Activated T-cell treated with anti-CD3 and anti-CD28 coated beads, Interleukin-2, amount 50 U/mL, for 1 hour (primary cell): ENCODE data around the gene PPTC7.
"Not testable (repeated sequence)": the region's sequence is repeated elsewhere in the genome, so short reads cannot be mapped to it uniquely, and the experiment has no call there.

Experiments used
- DNase-seq: peaks from one replicate; pipeline ENCODE4 v3.0.0-alpha.2; 2020

PPTC7 gene

DNA sequence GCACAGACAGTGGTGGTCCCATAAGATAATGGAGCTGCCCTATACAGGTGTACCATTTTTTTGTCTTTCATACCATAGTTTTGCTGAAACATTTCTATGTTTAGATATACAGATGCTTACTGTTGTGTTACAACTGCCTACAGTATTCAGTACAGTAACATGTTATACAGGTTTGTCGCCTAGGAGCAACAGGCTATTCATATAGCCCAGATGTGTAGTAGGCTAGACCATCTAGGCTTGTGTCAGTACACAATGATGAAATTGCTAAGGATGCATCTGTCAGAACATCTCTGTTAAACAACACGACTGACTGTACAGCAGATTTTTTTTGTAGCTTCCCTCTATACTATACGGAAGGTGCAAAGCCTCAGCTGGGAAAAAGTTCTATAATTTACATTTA lies 50.5 kb downstream of the PPTC7 start:
- no peak for DNase-seq

DNA sequence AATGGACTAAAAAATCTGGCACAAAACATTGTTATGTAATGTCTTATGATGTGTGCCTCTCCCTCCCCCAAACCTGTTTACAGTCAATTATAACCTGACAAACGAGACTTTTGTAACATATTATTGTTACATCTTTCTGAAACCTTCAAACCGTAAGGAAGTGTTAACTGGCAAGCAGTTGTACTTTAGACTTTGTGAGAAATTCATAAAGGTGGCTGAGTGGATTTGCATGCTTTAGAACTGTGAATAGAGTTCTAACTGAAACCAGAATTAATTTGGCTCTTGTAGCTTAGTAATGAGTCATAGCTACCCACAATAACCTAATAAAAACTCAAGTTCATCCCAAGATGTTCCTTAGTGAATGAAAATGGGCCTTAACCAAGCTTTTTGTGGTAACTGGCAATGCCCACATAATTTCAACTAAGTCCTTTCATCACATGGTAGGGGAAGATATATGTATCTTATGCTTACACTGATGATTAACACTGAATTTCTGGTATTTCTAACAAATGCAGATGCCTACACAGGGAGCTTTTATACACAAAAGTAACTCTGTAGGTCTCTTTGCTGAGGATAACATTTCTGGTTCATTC lies 51.3 kb downstream of the PPTC7 start:
- DNase-seq = no peak

DNA sequence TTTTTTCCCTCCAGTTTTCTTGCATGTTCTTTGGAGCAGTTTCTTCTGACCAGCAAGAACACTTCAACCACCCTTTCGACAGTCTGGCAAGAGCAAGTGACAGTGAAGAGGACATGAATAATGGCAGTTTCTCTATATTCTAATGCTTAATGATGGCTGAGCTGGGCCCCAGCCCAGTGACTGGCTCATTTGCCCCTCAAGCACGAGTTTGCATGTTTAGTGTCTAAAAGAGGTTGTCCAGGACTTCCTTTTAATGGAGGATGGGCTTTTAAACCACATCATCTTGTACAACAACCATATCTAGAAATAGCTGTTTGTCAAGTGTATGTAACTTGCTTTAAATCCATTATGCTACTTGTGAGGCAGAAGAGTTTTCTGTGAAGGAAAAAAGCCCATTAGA lies 52.6 kb downstream of the PPTC7 start:
- no peak for DNase-seq

DNA sequence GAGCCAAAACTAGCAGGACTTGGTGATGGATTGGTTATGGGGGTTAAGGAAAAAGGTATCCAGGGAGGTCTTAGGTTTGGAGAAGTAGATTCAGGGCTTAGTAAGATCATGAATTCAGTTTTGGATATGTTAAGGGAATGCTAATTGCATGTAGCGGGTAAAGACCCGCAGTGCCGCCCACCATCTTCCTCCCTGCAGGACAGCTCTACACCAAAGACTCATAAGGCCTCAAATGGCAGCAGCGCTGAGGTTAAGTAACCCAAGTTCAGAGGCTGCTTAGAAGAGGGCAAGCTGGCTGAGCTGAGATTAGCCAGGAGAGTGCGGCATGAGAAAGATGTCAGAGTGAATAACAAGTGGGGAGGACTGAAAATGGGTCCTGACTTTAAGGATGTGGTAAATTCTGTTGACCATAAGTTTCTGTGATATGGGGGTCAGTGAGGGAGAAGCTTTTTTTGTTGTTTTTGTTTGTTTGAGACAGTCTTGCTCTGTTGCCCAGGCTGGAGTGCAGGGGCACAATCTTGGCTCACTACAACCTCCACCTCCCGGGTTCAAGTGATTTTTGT lies 54.8 kb downstream of the PPTC7 start:
- no peak for DNase-seq

DNA sequence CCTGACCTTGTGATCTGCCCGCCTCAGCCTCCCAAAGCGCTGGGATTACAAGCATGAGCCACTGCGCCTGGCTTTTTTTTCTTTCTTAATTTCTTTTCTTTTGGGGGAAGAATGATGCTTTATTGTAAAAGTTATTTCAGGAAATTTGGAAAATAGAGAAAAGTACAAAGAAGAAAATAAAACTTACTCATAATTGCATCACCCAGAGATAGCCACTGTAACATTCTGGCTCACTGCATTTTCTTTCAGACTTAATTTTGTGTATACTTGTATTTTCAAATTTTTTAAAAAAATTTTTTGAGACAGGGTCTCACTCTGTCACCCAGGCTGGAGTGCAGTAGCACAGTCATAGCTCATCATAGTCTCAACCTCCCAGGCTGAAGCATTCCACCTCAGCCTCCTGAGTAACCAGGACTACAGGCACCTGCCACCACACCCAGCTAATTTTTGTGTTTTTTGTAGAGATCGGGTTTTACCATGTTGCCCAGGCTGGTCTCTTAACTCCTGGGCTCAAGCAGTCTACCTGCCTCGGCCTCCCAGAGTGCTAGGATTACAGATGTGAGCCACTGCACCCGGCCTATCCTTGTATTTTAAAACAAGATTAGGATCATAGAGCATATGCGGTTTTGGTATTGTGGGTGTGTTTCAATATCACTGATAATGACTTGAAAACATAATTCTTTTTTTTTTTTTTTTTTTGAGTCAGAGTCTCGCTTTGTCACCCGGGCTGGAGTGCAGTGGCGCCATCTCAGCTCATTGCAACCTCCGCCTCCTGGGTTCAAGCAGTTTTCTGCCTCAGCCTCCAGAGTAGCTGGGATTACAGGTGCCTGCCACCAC lies 62.0 kb downstream of the PPTC7 start:
- not testable (repeated sequence) for DNase-seq

DNA sequence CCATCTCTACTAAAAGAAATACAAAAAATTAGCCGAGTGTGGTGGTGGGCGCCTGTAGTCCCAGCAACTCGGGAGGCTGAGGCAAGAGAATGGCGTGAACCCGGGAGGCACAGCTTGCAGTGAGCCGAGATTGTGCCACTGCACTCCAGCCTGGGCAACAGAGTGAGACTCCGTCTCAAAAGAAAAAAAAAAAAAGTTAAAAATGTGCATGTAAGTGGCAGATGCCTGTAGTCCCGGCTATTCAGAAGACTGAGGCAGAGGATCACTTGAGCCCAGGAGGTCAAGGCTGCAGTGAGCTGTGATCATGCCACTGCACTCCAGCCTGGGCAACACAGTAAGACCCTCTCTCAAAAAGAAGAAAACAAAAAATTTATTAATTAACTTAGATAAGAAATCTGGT lies 65.1 kb downstream of the PPTC7 start:
- DNase-seq = not testable (repeated sequence)

DNA sequence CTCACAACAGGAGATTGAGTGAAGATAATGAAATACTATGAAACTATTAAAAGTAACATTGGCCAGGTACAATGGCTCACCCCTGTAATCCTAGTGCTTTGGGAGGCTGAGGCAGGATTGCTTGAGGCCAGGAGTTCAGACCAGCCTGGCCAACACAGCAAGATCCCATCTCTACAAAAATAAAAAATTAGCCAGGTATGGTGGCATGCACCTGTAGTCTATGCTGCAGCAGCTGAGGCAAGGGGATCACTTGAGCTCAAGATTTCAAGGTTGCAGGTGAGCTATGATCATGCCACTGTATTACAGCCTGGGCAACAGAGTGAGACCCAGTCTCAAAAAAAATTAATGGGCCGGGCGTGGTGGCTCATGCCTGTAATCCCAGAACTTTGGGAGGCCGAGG lies 66.1 kb downstream of the PPTC7 start:
- no peak for DNase-seq

DNA sequence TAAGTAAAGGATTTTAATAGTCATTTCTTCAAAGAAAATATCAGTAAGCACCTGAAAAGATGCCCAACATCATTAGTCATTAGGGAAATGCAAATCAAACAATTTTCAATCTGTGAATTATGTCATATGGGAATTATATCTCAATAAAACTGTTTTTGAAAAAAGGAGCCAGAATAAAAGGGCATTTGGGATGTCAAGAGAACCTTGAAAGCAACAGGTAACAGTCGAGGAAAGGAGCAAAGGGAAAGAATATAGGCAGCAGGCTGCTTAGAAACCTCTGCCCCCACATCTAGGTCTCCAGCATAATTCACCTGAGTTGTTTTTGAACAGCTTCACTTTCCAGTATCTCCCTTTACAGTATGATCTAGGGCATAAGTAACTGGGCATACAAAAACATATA lies 68.8 kb downstream of the PPTC7 start:
- DNase-seq = no peak

DNA sequence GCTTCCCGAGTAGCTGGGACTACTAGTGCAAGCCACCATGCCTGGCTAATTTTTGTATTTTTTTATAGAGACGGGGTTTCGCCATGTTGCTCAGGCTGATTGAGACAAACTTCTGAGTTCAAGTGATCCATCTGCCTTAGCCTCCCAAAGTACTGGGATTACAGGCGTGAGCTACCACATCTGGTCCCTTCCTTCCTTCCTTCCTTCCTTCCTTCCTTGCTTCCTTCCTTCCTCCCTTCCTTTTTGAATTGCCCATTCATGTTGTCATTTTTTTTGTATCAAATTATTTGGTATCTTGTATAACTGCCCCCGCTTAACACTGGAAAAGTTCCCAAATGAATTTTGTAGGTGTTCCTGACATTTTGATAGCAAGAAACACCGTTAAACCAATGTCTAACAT lies 69.3 kb downstream of the PPTC7 start:
- no peak for DNase-seq

DNA sequence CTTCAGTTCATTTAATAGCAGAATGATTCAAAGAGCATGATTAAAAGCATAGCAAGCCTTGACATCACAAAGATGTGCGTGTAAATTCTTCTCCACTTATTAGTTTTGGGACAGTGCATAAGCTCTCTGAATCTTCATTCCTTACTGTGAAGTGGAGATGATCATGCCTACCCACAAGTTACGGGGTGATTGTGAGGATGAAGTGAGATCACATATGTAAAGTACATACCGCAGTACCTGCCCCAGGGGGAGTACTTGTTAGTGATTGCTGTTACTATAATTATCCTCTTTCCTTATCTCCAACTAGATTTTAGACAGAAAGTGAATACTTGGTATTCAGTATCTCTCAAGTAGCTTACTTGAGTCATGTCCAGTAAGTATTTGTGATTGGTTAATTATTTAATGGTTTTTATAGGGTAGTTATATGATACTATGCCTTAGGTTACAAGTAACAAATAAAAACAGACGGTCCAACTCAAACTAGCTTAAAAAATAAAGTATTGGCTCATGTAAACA lies 75.0 kb downstream of the PPTC7 start:
- no peak for DNase-seq

DNA sequence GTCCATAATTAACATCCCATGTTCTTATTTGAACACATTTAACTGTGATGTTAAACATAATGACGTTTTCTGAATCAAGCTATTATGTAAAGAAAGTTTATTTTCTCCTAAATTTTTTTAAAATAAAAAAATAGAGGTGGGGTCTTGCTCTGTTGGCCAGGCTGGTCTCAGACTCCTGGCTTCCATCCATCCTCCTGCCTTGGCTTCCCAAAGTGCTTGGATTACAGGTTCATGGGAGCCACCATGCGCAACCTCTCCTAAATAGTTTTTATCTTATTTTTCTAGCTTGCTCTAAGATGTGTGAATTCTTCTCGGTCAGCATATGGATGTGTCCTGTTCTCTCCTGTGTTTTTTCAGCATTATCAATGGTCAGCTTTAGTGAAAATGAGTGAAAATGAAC lies 77.8 kb downstream of the PPTC7 start:
- DNase-seq = no peak

DNA sequence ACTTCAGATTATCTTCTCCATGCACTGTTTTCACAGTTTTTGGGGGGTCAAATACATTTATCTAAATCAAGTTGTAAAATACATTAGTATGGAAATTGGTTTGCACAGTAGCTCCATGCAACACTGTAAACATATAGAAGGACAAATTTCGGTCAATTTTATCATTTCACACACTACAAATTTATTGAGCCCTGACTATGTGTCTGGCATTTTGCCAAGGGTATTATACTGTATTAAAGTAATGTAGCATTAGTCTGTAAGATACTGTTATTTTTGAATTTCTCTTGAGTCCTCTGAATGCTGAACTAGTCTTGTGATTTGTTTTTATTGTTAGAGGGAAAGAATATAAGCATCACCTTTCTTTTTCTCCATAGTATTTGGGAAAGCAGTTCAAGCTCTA lies 79.7 kb downstream of the PPTC7 start:
- DNase-seq = no peak

DNA sequence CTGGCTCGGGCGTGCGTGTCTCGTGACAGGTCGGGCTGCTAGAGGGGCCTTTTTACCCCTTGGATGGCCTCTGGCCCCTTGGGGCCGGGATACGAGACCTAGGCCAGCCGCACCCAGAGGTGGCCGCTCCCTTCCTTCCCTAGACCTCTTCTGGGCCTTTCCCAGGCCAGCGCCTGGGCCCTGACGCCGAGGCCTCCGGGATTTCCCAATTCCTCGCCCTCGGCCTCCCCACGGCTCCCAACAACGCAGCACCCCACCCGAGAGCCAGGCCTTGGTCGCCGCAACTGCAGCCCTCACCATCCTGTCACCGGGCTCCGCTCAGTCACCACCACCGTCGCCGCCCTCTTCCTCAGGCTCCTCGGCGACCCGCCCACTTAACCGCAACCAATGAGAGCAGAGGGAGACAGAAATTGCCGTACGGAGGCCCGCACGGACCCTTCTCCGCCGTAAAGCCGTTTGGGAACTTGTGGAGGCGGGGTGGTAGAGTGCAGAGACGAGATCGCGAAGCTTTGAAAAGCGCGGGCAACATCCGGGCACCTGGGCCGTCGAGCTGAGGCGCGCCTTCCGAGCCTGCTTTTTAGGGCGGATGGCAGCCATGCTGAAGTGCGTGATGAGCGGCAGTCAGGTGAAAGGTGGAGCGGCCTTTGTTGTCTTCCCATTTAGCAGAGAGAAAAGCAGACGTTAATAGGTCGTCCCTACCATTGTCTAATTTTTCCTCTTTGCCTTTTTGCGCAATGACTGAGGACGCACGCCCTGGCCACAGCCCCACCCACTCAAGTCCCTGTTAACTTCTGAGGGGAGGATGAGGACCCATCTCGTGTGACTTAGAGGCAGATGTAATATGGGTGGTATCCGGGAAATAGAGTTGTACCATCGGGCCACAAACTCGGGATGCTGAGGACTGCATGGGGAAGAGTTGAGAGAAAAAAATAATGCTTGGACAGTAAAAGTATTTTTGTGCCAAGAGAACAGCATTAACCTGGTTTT lies 81.1 kb downstream of the PPTC7 start, which contains the start of the genes RAD9B and VPS29:
RAD9B (plus strand) TSS at position 580 of the 987 bp plus-strand sequence; CDS start at position 587, 7 bp downstream.
VPS29 (minus strand) TSS at position 360 of the 987 bp plus-strand sequence; CDS start at position 300, 60 bp downstream.
- peak; percentile 97 for DNase-seq

DNA sequence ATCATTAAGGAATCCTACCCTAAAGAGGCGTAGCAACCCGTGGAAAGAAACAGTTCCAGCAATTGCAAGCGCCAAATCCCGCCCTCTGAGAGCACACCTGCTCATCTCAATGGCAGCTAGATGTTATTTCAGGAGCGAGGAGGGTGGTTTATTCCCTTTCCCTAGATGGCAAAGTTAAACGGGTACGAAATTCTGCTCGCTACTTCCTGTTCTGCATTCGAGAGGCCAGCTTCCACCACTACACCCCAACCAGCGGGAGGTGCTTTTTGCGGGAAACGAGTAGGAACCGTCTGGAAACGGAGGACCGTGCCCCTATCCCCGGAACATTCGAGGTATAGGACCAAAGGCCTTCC lies 81.7 kb downstream of the PPTC7 start:
- no peak for DNase-seq

DNA sequence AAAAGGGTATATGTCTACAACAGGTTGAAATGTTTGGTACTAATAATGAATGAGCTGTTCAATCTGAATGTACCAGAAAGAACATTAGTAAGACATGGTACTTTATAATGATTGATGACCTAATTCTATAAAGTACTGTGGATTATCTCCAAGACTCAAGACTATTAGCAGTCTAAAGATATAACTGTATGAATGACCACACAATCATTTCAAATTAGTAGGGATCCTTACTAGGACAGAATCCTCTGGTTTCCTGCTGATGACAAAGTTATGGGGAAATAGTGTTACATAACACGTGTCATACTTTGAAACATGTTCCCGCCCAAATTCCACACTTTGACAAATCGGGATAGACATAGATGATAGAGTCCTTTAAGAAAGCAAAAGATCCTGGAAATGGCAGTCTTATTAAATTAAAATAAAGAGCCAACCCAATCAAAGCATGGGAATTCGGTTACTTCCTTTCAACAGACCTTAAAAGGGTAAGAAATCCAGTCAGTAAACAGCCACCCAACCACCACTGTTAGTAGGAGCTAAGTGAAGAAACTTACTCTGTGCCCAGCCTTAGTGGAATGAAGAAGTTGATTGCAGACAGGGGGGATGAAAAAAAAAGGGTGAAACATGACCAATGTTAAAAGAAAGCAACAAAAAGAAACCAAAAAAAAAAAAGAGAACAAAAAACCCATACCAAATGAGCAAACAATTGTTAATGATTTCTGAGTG lies 84.0 kb downstream of the PPTC7 start:
- DNase-seq = no peak
